ENCODE data around the gene TBX1.

- TF ChIP-seq CTCF (IDR thresholded peaks at IDR 0.05), result no peak
- TF ChIP-seq POLR2AphosphoS5 (IDR thresholded peaks at IDR 0.05), result no peak
Observed at GRCh38 chr22:19808873-19809478, 48.4 kb downstream of the TBX1 start.

All from prostate gland (tissue), 2 donors.